ENCODE measurements around the gene TRAPPC2L.

TRAPPC2L gene

DNA sequence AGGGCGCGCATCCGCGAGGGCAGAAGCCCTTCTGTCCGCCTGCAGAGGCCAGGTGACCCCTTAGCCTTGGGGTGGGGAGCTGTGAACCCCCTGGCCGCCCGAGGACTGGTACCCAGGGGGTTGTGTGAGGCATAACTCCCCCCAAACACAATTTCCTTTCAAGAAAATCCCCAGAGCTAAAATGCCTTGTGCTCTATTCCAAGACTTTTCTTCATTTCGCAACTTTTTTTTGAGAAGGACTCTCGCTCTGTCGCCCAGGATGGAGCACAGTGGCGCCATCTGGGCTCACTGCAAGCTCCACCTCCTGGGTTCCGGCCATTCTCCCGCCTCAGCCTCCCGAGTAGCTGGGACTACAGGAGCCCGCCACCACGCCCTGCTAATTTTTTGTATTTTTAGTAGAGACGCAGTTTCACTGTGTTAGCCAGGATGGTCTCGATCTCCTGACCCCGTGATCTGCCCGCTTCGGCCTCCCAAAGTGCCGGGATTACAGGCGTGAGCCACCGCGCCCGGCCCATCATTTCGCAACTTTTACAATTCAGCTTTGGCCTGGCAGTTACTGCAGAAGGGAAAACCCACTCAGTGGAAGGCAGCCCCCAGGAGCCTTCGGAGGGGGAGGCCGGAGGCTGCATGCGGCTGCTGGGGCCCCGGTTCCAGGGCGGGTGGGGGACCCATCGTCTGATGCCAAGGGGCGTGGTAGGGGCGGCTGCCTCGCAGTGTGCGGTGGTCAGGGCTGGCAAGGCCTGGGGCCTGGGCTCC, 44.2 kb upstream of the TRAPPC2L start:
- peak overlapping the region; percentile 95 for H4K91ac ChIP-seq (ENCODE audit: low read depth, low read length)
- H3K9ac ChIP-seq (ENCODE audit: low read length) = no peak overlapping the region
- no peak overlapping the region for H2AK5ac ChIP-seq (ENCODE audit: low read length)
- peak; percentile 52 to 84 for DNase-seq
- peak overlapping the region; percentile 77 for H3K4me3 ChIP-seq (ENCODE audit: low read depth, low read length)
- peaks cover 14% of the 10 kb centered on the region for H3K79me1 ChIP-seq (ENCODE audit: low read length)
- H3K4ac ChIP-seq (ENCODE audit: low read depth, low read length) = no peak overlapping the region
- peak overlapping the region; percentile 92 for H3K14ac ChIP-seq (ENCODE audit: low read length)
- peaks cover 21 to 23% of the 10 kb centered on the region in 2 experiments for H3K36me3 ChIP-seq (ENCODE audit: control insufficient read depth in 1 of 2, insufficient read depth in 2 of 2, low read length in 2 of 2)
- H3K79me2 ChIP-seq (ENCODE audit: control insufficient read depth, insufficient read depth, low read length, poor library complexity) = peaks cover 9% of the 10 kb centered on the region
- H4K12ac ChIP-seq (ENCODE audit: low read depth, low read length) = peak overlapping the region; percentile 68
- peak overlapping the region; percentile 94 for H3K27ac ChIP-seq (ENCODE audit: low read depth, low read length)
- no peak overlapping the region for H2BK5ac ChIP-seq (ENCODE audit: low read depth, low read length, poor library complexity)
- peak overlapping the region; percentile 82 for H2BK120ac ChIP-seq (ENCODE audit: insufficient read depth, low read length, poor library complexity)
- peak overlapping the region; percentile 98 for H3K4me2 ChIP-seq (ENCODE audit: low read length)
- peak overlapping the region; percentile 86 for H2AFZ ChIP-seq (ENCODE audit: insufficient read depth, low read length, poor library complexity)
- no CpG with 5 or more reads among the region's 37 CpGs for WGBS (ENCODE audit: extremely low coverage, insufficient coverage, insufficient read length)
- H3K9me3 ChIP-seq (ENCODE audit: insufficient read depth, low read depth, low read length) = peaks cover 2% of the 10 kb centered on the region
- no peak overlapping the region for H3K23ac ChIP-seq (ENCODE audit: low read length)
- peaks cover 9 to 22% of the 10 kb centered on the region in 2 experiments for H3K4me1 ChIP-seq (ENCODE audit: control insufficient read depth in 1 of 2, insufficient read depth in 2 of 2, low read length in 2 of 2)
- no peak overlapping the region for H2BK12ac ChIP-seq (ENCODE audit: low read length)
- no peaks in the 10 kb centered on the region for H3K27me3 ChIP-seq (ENCODE audit: insufficient read depth, low read length)
- peak overlapping the region; percentile 58 for H3K18ac ChIP-seq (ENCODE audit: low read length)
- H4K8ac ChIP-seq (ENCODE audit: low read depth, low read length) = peak overlapping the region; percentile 98

- H3K79me1 ChIP-seq (ENCODE audit: low read length) = peaks cover 14% of the 10 kb centered on the region
- peaks cover 2% of the 10 kb centered on the region for H3K9me3 ChIP-seq (ENCODE audit: insufficient read depth, low read depth, low read length)
- H3K18ac ChIP-seq (ENCODE audit: low read length) = no peak overlapping the region
- H4K91ac ChIP-seq (ENCODE audit: low read depth, low read length) = no peak overlapping the region
- peaks cover 9 to 22% of the 10 kb centered on the region in 2 experiments for H3K4me1 ChIP-seq (ENCODE audit: control insufficient read depth in 1 of 2, insufficient read depth in 2 of 2, low read length in 2 of 2)
- H3K27me3 ChIP-seq (ENCODE audit: insufficient read depth, low read length) = no peaks in the 10 kb centered on the region
- no peak overlapping the region for H3K14ac ChIP-seq (ENCODE audit: low read length)
- no peak overlapping the region for H2BK12ac ChIP-seq (ENCODE audit: low read length)
- no peak overlapping the region for H3K9ac ChIP-seq (ENCODE audit: low read length)
- no peak overlapping the region for H3K27ac ChIP-seq (ENCODE audit: low read depth, low read length)
- no peak overlapping the region for H3K4me3 ChIP-seq (ENCODE audit: low read depth, low read length)
- H2AFZ ChIP-seq (ENCODE audit: insufficient read depth, low read length, poor library complexity) = no peak overlapping the region
- no peak overlapping the region for H2BK5ac ChIP-seq (ENCODE audit: low read depth, low read length, poor library complexity)
- H4K8ac ChIP-seq (ENCODE audit: low read depth, low read length) = no peak overlapping the region
- no peak for DNase-seq
- peaks cover 9% of the 10 kb centered on the region for H3K79me2 ChIP-seq (ENCODE audit: control insufficient read depth, insufficient read depth, low read length, poor library complexity)
- H2BK120ac ChIP-seq (ENCODE audit: insufficient read depth, low read length, poor library complexity) = no peak overlapping the region
- H3K36me3 ChIP-seq (ENCODE audit: control insufficient read depth in 1 of 2, insufficient read depth in 2 of 2, low read length in 2 of 2) = peaks cover 13 to 15% of the 10 kb centered on the region in 2 experiments
- no CpG with 5 or more reads among the region's 26 CpGs for WGBS (ENCODE audit: extremely low coverage, insufficient coverage, insufficient read length)
- H3K23ac ChIP-seq (ENCODE audit: low read length) = no peak overlapping the region
- no peak overlapping the region for H4K12ac ChIP-seq (ENCODE audit: low read depth, low read length)
- no peak overlapping the region for H3K4me2 ChIP-seq (ENCODE audit: low read length)
- H3K4ac ChIP-seq (ENCODE audit: low read depth, low read length) = no peak overlapping the region
- H2AK5ac ChIP-seq (ENCODE audit: low read length) = no peak overlapping the region
These were observed 43.4 kb upstream of the TRAPPC2L start for GRCh38 chr16:88813269-88814143.

DNA sequence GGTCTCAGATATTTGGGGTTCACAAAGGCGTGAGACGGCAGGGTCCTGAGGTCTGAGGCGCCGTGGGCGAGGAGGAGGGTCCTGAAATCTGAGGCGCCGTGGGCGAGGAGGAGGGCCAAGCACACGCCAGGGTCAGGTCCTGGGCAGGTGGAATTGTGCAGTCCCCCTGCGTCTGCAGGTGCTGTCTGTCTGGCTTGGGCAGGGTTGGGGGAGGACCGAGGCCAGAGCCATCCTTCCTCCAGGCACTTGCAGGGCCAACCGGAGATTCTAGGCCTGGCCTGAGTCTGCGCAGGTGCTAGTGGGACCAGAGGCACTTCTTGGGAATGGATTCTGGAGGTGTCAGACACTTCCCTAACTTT, 42.8 kb upstream of the TRAPPC2L start:
- Histone ChIP-seq H3K27me3 (ENCODE audit: insufficient read depth, low read length) (no peaks in the 10 kb centered on the region), H3K23ac (ENCODE audit: low read length) (no peak overlapping the region), H2AK5ac (ENCODE audit: low read length) (no peak overlapping the region), H2BK120ac (ENCODE audit: insufficient read depth, low read length, poor library complexity) (no peak overlapping the region), H3K79me1 (ENCODE audit: low read length) (peaks cover 14% of the 10 kb centered on the region), H3K4ac (ENCODE audit: low read depth, low read length) (no peak overlapping the region), H3K79me2 (ENCODE audit: control insufficient read depth, insufficient read depth, low read length, poor library complexity) (peaks cover 9% of the 10 kb centered on the region), H3K4me1 (ENCODE audit: control insufficient read depth in 1 of 2, insufficient read depth in 2 of 2, low read length in 2 of 2) (peaks cover 9 to 22% of the 10 kb centered on the region in 2 experiments), H2BK12ac (ENCODE audit: low read length) (no peak overlapping the region), H3K27ac (ENCODE audit: low read depth, low read length) (no peak overlapping the region), H3K9me3 (ENCODE audit: insufficient read depth, low read depth, low read length) (peaks cover 2% of the 10 kb centered on the region), H3K14ac (ENCODE audit: low read length) (no peak overlapping the region), H2BK5ac (ENCODE audit: low read depth, low read length, poor library complexity) (no peak overlapping the region), H4K12ac (ENCODE audit: low read depth, low read length) (no peak overlapping the region), H3K18ac (ENCODE audit: low read length) (no peak overlapping the region), H4K8ac (ENCODE audit: low read depth, low read length) (no peak overlapping the region), H3K9ac (ENCODE audit: low read length) (no peak overlapping the region), H2AFZ (ENCODE audit: insufficient read depth, low read length, poor library complexity) (no peak overlapping the region), H3K36me3 (ENCODE audit: control insufficient read depth in 1 of 2, insufficient read depth in 2 of 2, low read length in 2 of 2) (peaks cover 8 to 11% of the 10 kb centered on the region in 2 experiments), H3K4me2 (ENCODE audit: low read length) (no peak overlapping the region), H4K91ac (ENCODE audit: low read depth, low read length) (no peak overlapping the region), H3K4me3 (ENCODE audit: low read depth, low read length) (no peak overlapping the region)
- DNase-seq = no peak
- whole genome bisulfite sequencing (ENCODE audit: extremely low coverage, insufficient coverage, insufficient read length) = no CpG with 5 or more reads among the region's 13 CpGs

- H3K4ac ChIP-seq (ENCODE audit: low read depth, low read length) = no peak overlapping the region
- no peak overlapping the region for H4K91ac ChIP-seq (ENCODE audit: low read depth, low read length)
- H3K4me2 ChIP-seq (ENCODE audit: low read length) = no peak overlapping the region
- no peak overlapping the region for H2AK5ac ChIP-seq (ENCODE audit: low read length)
- peaks cover 9 to 17% of the 10 kb centered on the region in 2 experiments for H3K4me1 ChIP-seq (ENCODE audit: control insufficient read depth in 1 of 2, insufficient read depth in 2 of 2, low read length in 2 of 2)
- no peak for DNase-seq
- H3K79me1 ChIP-seq (ENCODE audit: low read length) = peaks cover 14% of the 10 kb centered on the region
- no peak overlapping the region for H2AFZ ChIP-seq (ENCODE audit: insufficient read depth, low read length, poor library complexity)
- no peaks in the 10 kb centered on the region for H3K36me3 ChIP-seq (ENCODE audit: control insufficient read depth in 1 of 2, insufficient read depth in 2 of 2, low read length in 2 of 2)
- no peak overlapping the region for H2BK5ac ChIP-seq (ENCODE audit: low read depth, low read length, poor library complexity)
- no peak overlapping the region for H2BK12ac ChIP-seq (ENCODE audit: low read length)
- peaks cover 9% of the 10 kb centered on the region for H3K79me2 ChIP-seq (ENCODE audit: control insufficient read depth, insufficient read depth, low read length, poor library complexity)
- H3K27ac ChIP-seq (ENCODE audit: low read depth, low read length) = no peak overlapping the region
- H3K9ac ChIP-seq (ENCODE audit: low read length) = no peak overlapping the region
- H2BK120ac ChIP-seq (ENCODE audit: insufficient read depth, low read length, poor library complexity) = no peak overlapping the region
- no CpG with 5 or more reads among the region's 10 CpGs for WGBS (ENCODE audit: extremely low coverage, insufficient coverage, insufficient read length)
- peaks cover 2% of the 10 kb centered on the region for H3K9me3 ChIP-seq (ENCODE audit: insufficient read depth, low read depth, low read length)
- no peak overlapping the region for H3K4me3 ChIP-seq (ENCODE audit: low read depth, low read length)
- H3K18ac ChIP-seq (ENCODE audit: low read length) = no peak overlapping the region
- H3K23ac ChIP-seq (ENCODE audit: low read length) = no peak overlapping the region
- no peak overlapping the region for H3K14ac ChIP-seq (ENCODE audit: low read length)
- H3K27me3 ChIP-seq (ENCODE audit: insufficient read depth, low read length) = no peaks in the 10 kb centered on the region
- no peak overlapping the region for H4K8ac ChIP-seq (ENCODE audit: low read depth, low read length)
- no peak overlapping the region for H4K12ac ChIP-seq (ENCODE audit: low read depth, low read length)
These were observed 41.7 kb upstream of the TRAPPC2L start for GRCh38 chr16:88815227-88815626.
